ENCODE data around the gene OLFML3.

- TF ChIP-seq CTCF (IDR thresholded peaks at IDR 0.05; ENCODE audit: insufficient read depth, low read length): no peak
- TF ChIP-seq POLR2AphosphoS5 (IDR thresholded peaks at IDR 0.05; ENCODE audit: low read depth): no peak
- no peak for TF ChIP-seq GABPA (IDR thresholded peaks at IDR 0.05; ENCODE audit: low read depth)
- no peak for TF ChIP-seq REST (IDR thresholded peaks at IDR 0.05; ENCODE audit: insufficient replicate concordance, low read depth)
- no peak for TF ChIP-seq SPI1 (IDR thresholded peaks at IDR 0.05; ENCODE audit: borderline replicate concordance, low read depth)
Observed at GRCh38 chr1:113935176-113935575, 44.1 kb upstream of the OLFML3 start.

Measured in HL-60 (cell line).